Activated naive CD8-positive, alpha-beta T cell treated with anti-CD3 and anti-CD28 coated beads for 36 hours (primary cell): ENCODE data around the gene LVRN. TPM values are rescaled to one million over a fixed set of nuclear protein-coding genes. Genes with fewer than 3 reads are reported as not detected.
A peak's percentile ranks its signal among the peaks of the same experiment; 100 is the strongest.

Experiments used
- DNase-seq: peaks from one replicate; pipeline ENCODE4 v3.0.0; 2021
- H3K27ac Mint-ChIP-seq: one replicate; pipeline ENCODE4 v1.8.0; 2022; ENCODE audit warnings: mild to moderate bottlenecking, moderate library complexity, mixed read lengths
- H3K27me3 Mint-ChIP-seq: one replicate; pipeline ENCODE4 v1.8.0; 2022; ENCODE audit warnings: mild to moderate bottlenecking, mixed read lengths
- H3K36me3 Mint-ChIP-seq: one replicate; pipeline ENCODE4 v1.8.0; 2021; ENCODE audit warnings: mild to moderate bottlenecking, mixed read lengths
- H3K4me1 Mint-ChIP-seq: one replicate; pipeline ENCODE4 v1.8.0; 2021; ENCODE audit warnings: mixed read lengths
- H3K4me3 Mint-ChIP-seq: one replicate; pipeline ENCODE4 v1.8.0; 2022; ENCODE audit warnings: mild to moderate bottlenecking, moderate library complexity, mixed read lengths
- H3K9me3 Mint-ChIP-seq: one replicate; pipeline ENCODE4 v1.8.0; 2022; ENCODE audit warnings: mixed read lengths
- total RNA-seq, 2 experiments: library from RNA; stranded (reverse); gene quantifications; one replicate each; pipeline ENCODE4 v1.2.3, GENCODE V29; 2021

Gene LVRN
- total RNA-seq, 2 experiments from 2014 or later = not detected

- peaks cover 9% of the 10 kb centered on the region for H3K4me1 Mint-ChIP-seq
- no peak within 1 kb of the TSS for H3K27ac Mint-ChIP-seq
- H3K36me3 Mint-ChIP-seq = no peaks in the 10 kb centered on the region
- H3K4me3 Mint-ChIP-seq = no peak within 1 kb of the TSS
- peak; percentile 19 for DNase-seq
- H3K27me3 Mint-ChIP-seq = peaks cover 34% of the 10 kb centered on the region
- H3K9me3 Mint-ChIP-seq = no peaks in the 10 kb centered on the region
Measured at GRCh38 chr5:116032094-116032517, 69.8 kb downstream of the LVRN start, which contains the start of gene ARL14EPL. ARL14EPL (plus strand) TSS chr5:116032472; CDS start chr5:116051466, 18,994 bp downstream.

- DNase-seq = no peak
- Mint-ChIP-seq H3K4me1 (peaks cover 12% of the 10 kb centered on the region), H3K36me3 (no peaks in the 10 kb centered on the region), H3K4me3 (no peak overlapping the region), H3K27me3 (peaks cover 35% of the 10 kb centered on the region), H3K27ac (no peak overlapping the region), H3K9me3 (no peaks in the 10 kb centered on the region)
Measured at GRCh38 chr5:116032991-116033390, 70.7 kb downstream of the LVRN start.

GRCh38 chr5:116035123-116035522 lies 72.8 kb downstream of the LVRN start:
- no peak overlapping the region for H3K27ac Mint-ChIP-seq
- no peaks in the 10 kb centered on the region for H3K9me3 Mint-ChIP-seq
- H3K27me3 Mint-ChIP-seq = peaks cover 29% of the 10 kb centered on the region
- peaks cover 12% of the 10 kb centered on the region for H3K4me1 Mint-ChIP-seq
- no peak for DNase-seq
- no peaks in the 10 kb centered on the region for H3K36me3 Mint-ChIP-seq
- H3K4me3 Mint-ChIP-seq = no peak overlapping the region

- DNase-seq = no peak
- Mint-ChIP-seq H3K4me3 (no peak overlapping the region), H3K27ac (no peak overlapping the region), H3K36me3 (no peaks in the 10 kb centered on the region), H3K4me1 (peaks cover 7% of the 10 kb centered on the region), H3K27me3 (peaks cover 36% of the 10 kb centered on the region), H3K9me3 (no peaks in the 10 kb centered on the region)
Measured at GRCh38 chr5:116037236-116037822, 75.1 kb downstream of the LVRN start.

- H3K4me3 Mint-ChIP-seq = no peak overlapping the region
- H3K36me3 Mint-ChIP-seq = no peaks in the 10 kb centered on the region
- H3K27me3 Mint-ChIP-seq = peaks cover 36% of the 10 kb centered on the region
- H3K4me1 Mint-ChIP-seq = peaks cover 3% of the 10 kb centered on the region
- no peak overlapping the region for H3K27ac Mint-ChIP-seq
- no peaks in the 10 kb centered on the region for H3K9me3 Mint-ChIP-seq
- DNase-seq = peak; percentile 14
Measured at GRCh38 chr5:116038817-116039216, 76.5 kb downstream of the LVRN start.

- Mint-ChIP-seq H3K9me3 (no peaks in the 10 kb centered on the region), H3K36me3 (no peaks in the 10 kb centered on the region), H3K4me3 (no peak overlapping the region), H3K27ac (no peak overlapping the region), H3K27me3 (peaks cover 17% of the 10 kb centered on the region), H3K4me1 (peaks cover under 1% of the 10 kb centered on the region)
- DNase-seq = no peak
Measured at GRCh38 chr5:116042375-116042774, 80.1 kb downstream of the LVRN start.

- Mint-ChIP-seq H3K4me1 (no peaks in the 10 kb centered on the region), H3K4me3 (no peak overlapping the region), H3K9me3 (no peaks in the 10 kb centered on the region), H3K27me3 (peaks cover 20% of the 10 kb centered on the region), H3K36me3 (no peaks in the 10 kb centered on the region), H3K27ac (no peak overlapping the region)
- DNase-seq = no peak
Measured at GRCh38 chr5:116044073-116044472, 81.8 kb downstream of the LVRN start.

GRCh38 chr5:116045821-116046220 lies 83.5 kb downstream of the LVRN start:
- Mint-ChIP-seq H3K4me1 (no peaks in the 10 kb centered on the region), H3K4me3 (no peak overlapping the region), H3K36me3 (no peaks in the 10 kb centered on the region), H3K27ac (no peak overlapping the region), H3K27me3 (peaks cover 16% of the 10 kb centered on the region), H3K9me3 (no peaks in the 10 kb centered on the region)
- no peak for DNase-seq

- Mint-ChIP-seq H3K27me3 (peaks cover 16% of the 10 kb centered on the region), H3K27ac (no peak overlapping the region), H3K9me3 (no peaks in the 10 kb centered on the region), H3K4me3 (no peak overlapping the region), H3K36me3 (no peaks in the 10 kb centered on the region), H3K4me1 (no peaks in the 10 kb centered on the region)
- no peak for DNase-seq
Measured at GRCh38 chr5:116046261-116046660, 84.0 kb downstream of the LVRN start.

GRCh38 chr5:116046823-116047222 lies 84.5 kb downstream of the LVRN start:
- no peak for DNase-seq
- H3K4me3 Mint-ChIP-seq = no peak overlapping the region
- H3K4me1 Mint-ChIP-seq = no peaks in the 10 kb centered on the region
- H3K36me3 Mint-ChIP-seq = no peaks in the 10 kb centered on the region
- H3K27ac Mint-ChIP-seq = no peak overlapping the region
- peaks cover 10% of the 10 kb centered on the region for H3K27me3 Mint-ChIP-seq
- no peaks in the 10 kb centered on the region for H3K9me3 Mint-ChIP-seq

GRCh38 chr5:116058346-116058936 lies 96.2 kb downstream of the LVRN start:
- no peak for DNase-seq
- H3K27ac Mint-ChIP-seq = no peak overlapping the region
- no peaks in the 10 kb centered on the region for H3K4me1 Mint-ChIP-seq
- H3K27me3 Mint-ChIP-seq = peaks cover 24% of the 10 kb centered on the region
- H3K36me3 Mint-ChIP-seq = no peaks in the 10 kb centered on the region
- H3K9me3 Mint-ChIP-seq = peaks cover 1% of the 10 kb centered on the region
- H3K4me3 Mint-ChIP-seq = no peak overlapping the region

GRCh38 chr5:116062352-116062751 lies 100.1 kb downstream of the LVRN start:
- peaks cover 42% of the 10 kb centered on the region for H3K27me3 Mint-ChIP-seq
- no peak overlapping the region for H3K27ac Mint-ChIP-seq
- DNase-seq = no peak
- no peak overlapping the region for H3K4me3 Mint-ChIP-seq
- H3K9me3 Mint-ChIP-seq = no peaks in the 10 kb centered on the region
- H3K36me3 Mint-ChIP-seq = no peaks in the 10 kb centered on the region
- H3K4me1 Mint-ChIP-seq = no peaks in the 10 kb centered on the region

- no peaks in the 10 kb centered on the region for H3K9me3 Mint-ChIP-seq
- no peak overlapping the region for H3K27ac Mint-ChIP-seq
- no peaks in the 10 kb centered on the region for H3K36me3 Mint-ChIP-seq
- no peaks in the 10 kb centered on the region for H3K4me1 Mint-ChIP-seq
- H3K4me3 Mint-ChIP-seq = no peak overlapping the region
- peaks cover 39% of the 10 kb centered on the region for H3K27me3 Mint-ChIP-seq
- no peak for DNase-seq
Measured at GRCh38 chr5:116063950-116064349, 101.7 kb downstream of the LVRN start.

- Mint-ChIP-seq H3K36me3 (no peaks in the 10 kb centered on the region), H3K4me3 (no peak overlapping the region), H3K9me3 (no peaks in the 10 kb centered on the region)
Measured at GRCh38 chr5:116068028-116068632, 105.9 kb downstream of the LVRN start.

GRCh38 chr5:116071211-116071610 lies 108.9 kb downstream of the LVRN start:
- H3K4me3 Mint-ChIP-seq = no peak overlapping the region
- H3K27ac Mint-ChIP-seq = no peak overlapping the region

More at GRCh38 chr5:116068028-116068632, 105.9 kb downstream of the LVRN start:
- Mint-ChIP-seq H3K27ac (no peak overlapping the region), H3K4me1 (no peaks in the 10 kb centered on the region), H3K27me3 (peaks cover 46% of the 10 kb centered on the region)
- DNase-seq = no peak

More at GRCh38 chr5:116071211-116071610, 108.9 kb downstream of the LVRN start:
- H3K4me1 Mint-ChIP-seq = peaks cover 15% of the 10 kb centered on the region
- peaks cover 8% of the 10 kb centered on the region for H3K9me3 Mint-ChIP-seq
- peaks cover 7% of the 10 kb centered on the region for H3K36me3 Mint-ChIP-seq
- no peak for DNase-seq
- H3K27me3 Mint-ChIP-seq = peaks cover 44% of the 10 kb centered on the region
